ENCODE data around the gene HPCAL1. TPM values are rescaled to one million over a fixed set of nuclear protein-coding genes. Genes with fewer than 3 reads are reported as not detected.
A peak's percentile ranks its signal among the peaks of the same experiment; 100 is the strongest.

The HPCAL1 gene
- total RNA-seq, 3 donors from 2014 or later (not counting 1 experiment from before 2014, with no cell fraction given) = 31.1 to 45.2 (median 39.8) TPM

GRCh38 chr2:10406491-10407188 is 103.9 kb downstream of the HPCAL1 start:
- 86% methylated on average over 18 of the region's 18 CpGs for WGBS (ENCODE audit: insufficient coverage)
- Histone ChIP-seq H3K27ac (ENCODE audit: low read length) (no peak overlapping the region), H3K4me1 (ENCODE audit: control insufficient read depth, insufficient read depth, low read length) (peaks cover 55% of the 10 kb centered on the region), H3K4me3 (ENCODE audit: low read length) (no peak overlapping the region), H3K9me3 (ENCODE audit: control insufficient read depth, insufficient read depth, low read length) (no peaks in the 10 kb centered on the region), H3K27me3 (ENCODE audit: control insufficient read depth, insufficient read depth, low read length) (no peaks in the 10 kb centered on the region), H3K36me3 (ENCODE audit: control insufficient read depth, insufficient read depth, low read length) (peaks cover 2% of the 10 kb centered on the region)
- H3K4me1 Mint-ChIP-seq = peaks cover 29 to 40% of the 10 kb centered on the region in 2 donors
- H3K36me3 Mint-ChIP-seq = no peaks in the 10 kb centered on the region
- ATAC-seq (no peak), DNase-seq (no peak)
- intact Hi-C loops (cut with micrococcal nuclease) = no loop called here
- TF ChIP-seq, protein P1, sequence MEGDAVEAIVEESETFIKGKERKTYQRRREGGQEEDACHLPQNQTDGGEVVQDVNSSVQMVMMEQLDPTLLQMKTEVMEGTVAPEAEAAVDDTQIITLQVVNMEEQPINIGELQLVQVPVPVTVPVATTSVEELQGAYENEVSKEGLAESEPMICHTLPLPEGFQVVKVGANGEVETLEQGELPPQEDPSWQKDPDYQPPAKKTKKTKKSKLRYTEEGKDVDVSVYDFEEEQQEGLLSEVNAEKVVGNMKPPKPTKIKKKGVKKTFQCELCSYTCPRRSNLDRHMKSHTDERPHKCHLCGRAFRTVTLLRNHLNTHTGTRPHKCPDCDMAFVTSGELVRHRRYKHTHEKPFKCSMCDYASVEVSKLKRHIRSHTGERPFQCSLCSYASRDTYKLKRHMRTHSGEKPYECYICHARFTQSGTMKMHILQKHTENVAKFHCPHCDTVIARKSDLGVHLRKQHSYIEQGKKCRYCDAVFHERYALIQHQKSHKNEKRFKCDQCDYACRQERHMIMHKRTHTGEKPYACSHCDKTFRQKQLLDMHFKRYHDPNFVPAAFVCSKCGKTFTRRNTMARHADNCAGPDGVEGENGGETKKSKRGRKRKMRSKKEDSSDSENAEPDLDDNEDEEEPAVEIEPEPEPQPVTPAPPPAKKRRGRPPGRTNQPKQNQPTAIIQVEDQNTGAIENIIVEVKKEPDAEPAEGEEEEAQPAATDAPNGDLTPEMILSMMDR (IDR thresholded peaks at IDR 0.05) = no peak
- no peaks in the 10 kb centered on the region for H3K27me3 Mint-ChIP-seq (ENCODE audit: low read depth in 2 of 2)
- H3K9me3 Mint-ChIP-seq = no peaks in the 10 kb centered on the region
- no peak overlapping the region for H3K4me3 Mint-ChIP-seq
- peak overlapping the region; percentile 90 to 91 for H3K27ac Mint-ChIP-seq

- peak overlapping the region; percentile 90 to 91 for H3K27ac Mint-ChIP-seq
- intact Hi-C loops (cut with micrococcal nuclease) = no loop called here
- WGBS (ENCODE audit: insufficient coverage) = 57% methylated on average over 3 of the region's 4 CpGs
- H3K27me3 Mint-ChIP-seq (ENCODE audit: low read depth in 2 of 2) = no peaks in the 10 kb centered on the region
- peaks cover 35 to 36% of the 10 kb centered on the region in 2 donors for H3K4me1 Mint-ChIP-seq
- peaks cover 2% of the 10 kb centered on the region for H3K36me3 ChIP-seq (ENCODE audit: control insufficient read depth, insufficient read depth, low read length)
- no peaks in the 10 kb centered on the region for H3K9me3 Mint-ChIP-seq
- H3K36me3 Mint-ChIP-seq = no peaks in the 10 kb centered on the region
- H3K4me1 ChIP-seq (ENCODE audit: control insufficient read depth, insufficient read depth, low read length) = peaks cover 47% of the 10 kb centered on the region
- no peaks in the 10 kb centered on the region for H3K9me3 ChIP-seq (ENCODE audit: control insufficient read depth, insufficient read depth, low read length)
- peak overlapping the region; percentile 58 for H3K27ac ChIP-seq (ENCODE audit: low read length)
- no peak for ATAC-seq
- H3K27me3 ChIP-seq (ENCODE audit: control insufficient read depth, insufficient read depth, low read length) = no peaks in the 10 kb centered on the region
- H3K4me3 Mint-ChIP-seq = peak overlapping the region; percentile 95
- no peak overlapping the region for H3K4me3 ChIP-seq (ENCODE audit: low read length)
- TF ChIP-seq, protein P1 (IDR thresholded peaks at IDR 0.05) = no peak
- DNase-seq = no peak
These were observed 104.7 kb downstream of the HPCAL1 start for GRCh38 chr2:10407432-10407831.

- no peak overlapping the region for H3K4me3 ChIP-seq (ENCODE audit: low read length)
- H3K9me3 ChIP-seq (ENCODE audit: control insufficient read depth, insufficient read depth, low read length) = no peaks in the 10 kb centered on the region
- peaks cover 47% of the 10 kb centered on the region for H3K4me1 ChIP-seq (ENCODE audit: control insufficient read depth, insufficient read depth, low read length)
- H3K27me3 Mint-ChIP-seq (ENCODE audit: low read depth in 2 of 2) = no peaks in the 10 kb centered on the region
- H3K27ac ChIP-seq (ENCODE audit: low read length) = peak overlapping the region; percentile 58
- intact Hi-C loops (cut with micrococcal nuclease) = loop anchor here (1.0 to 2.0 kb wide), 4 partner anchors 41 to 336 kb away; partner anchors contain the start of genes HPCAL1 and ODC1
- peak overlapping the region; percentile 90 to 91 for H3K27ac Mint-ChIP-seq
- TF ChIP-seq, protein P1 (IDR thresholded peaks at IDR 0.05) = no peak
- peaks cover 2% of the 10 kb centered on the region for H3K36me3 ChIP-seq (ENCODE audit: control insufficient read depth, insufficient read depth, low read length)
- ATAC-seq (peak; percentile 81 to 84 (median 83)), DNase-seq (peak; percentile 53 to 74)
- peak overlapping the region; percentile 95 for H3K4me3 Mint-ChIP-seq
- H3K27me3 ChIP-seq (ENCODE audit: control insufficient read depth, insufficient read depth, low read length) = no peaks in the 10 kb centered on the region
- H3K36me3 Mint-ChIP-seq = no peaks in the 10 kb centered on the region
- 19% methylated on average over 11 of the region's 11 CpGs for WGBS (ENCODE audit: insufficient coverage)
- H3K9me3 Mint-ChIP-seq = no peaks in the 10 kb centered on the region
- peaks cover 35 to 37% of the 10 kb centered on the region in 2 donors for H3K4me1 Mint-ChIP-seq
These were observed 105.3 kb downstream of the HPCAL1 start for GRCh38 chr2:10407841-10408648.
